Neuron (in vitro differentiated cells): Measurements from ENCODE around the gene PLEKHB1.

Experiments
- H2AFZ ChIP-seq: one replicate; pipeline ENCODE4 v1.6.1; 2013; ENCODE audit warnings: low read depth, mild to moderate bottlenecking, inconsistent platforms, low read length, moderate library complexity
- H3K27me3 ChIP-seq: one replicate; pipeline ENCODE4 v1.6.1; 2013; ENCODE audit warnings: low read length; ENCODE audit not compliant: insufficient read depth
- H3K36me3 ChIP-seq: one replicate; pipeline ENCODE4 v1.6.1; 2013; ENCODE audit warnings: low read length; ENCODE audit not compliant: insufficient read depth
- H3K4me1 ChIP-seq: one replicate; pipeline ENCODE4 v1.6.1; 2013; ENCODE audit warnings: low read length; ENCODE audit not compliant: insufficient read depth
- H3K4me3 ChIP-seq: 2 replicates; pipeline ENCODE4 v1.5.1; 2013; ENCODE audit warnings: mild to moderate bottlenecking, low read length, moderate library complexity
- H3K9me3 ChIP-seq: one replicate; pipeline ENCODE4 v1.6.1; 2013; ENCODE audit warnings: low read length

The PLEKHB1 gene

GRCh38 chr11:73652046-73652730 lies 5.8 kb downstream of the PLEKHB1 start:
- Histone ChIP-seq H3K4me1 (peaks cover 47% of the 10 kb centered on the region), H3K36me3 (no peaks in the 10 kb centered on the region), H3K9me3 (no peaks in the 10 kb centered on the region), H3K27me3 (no peaks in the 10 kb centered on the region), H2AFZ (no peak overlapping the region), H3K4me3 (no peak overlapping the region)

GRCh38 chr11:73652856-73653559 lies 6.6 kb downstream of the PLEKHB1 start:
- H3K4me3 ChIP-seq: no peak overlapping the region
- H3K4me1 ChIP-seq: peaks cover 41% of the 10 kb centered on the region
- no peaks in the 10 kb centered on the region for H3K27me3 ChIP-seq

GRCh38 chr11:73653996-73654395 lies 7.6 kb downstream of the PLEKHB1 start:
- Histone ChIP-seq H2AFZ (no peak overlapping the region), H3K9me3 (no peaks in the 10 kb centered on the region), H3K4me3 (no peak overlapping the region), H3K36me3 (no peaks in the 10 kb centered on the region), H3K4me1 (peaks cover 31% of the 10 kb centered on the region), H3K27me3 (no peaks in the 10 kb centered on the region)

More at GRCh38 chr11:73652856-73653559, 6.6 kb downstream of the PLEKHB1 start:
- no peaks in the 10 kb centered on the region for H3K9me3 ChIP-seq
- no peak overlapping the region for H2AFZ ChIP-seq
- no peaks in the 10 kb centered on the region for H3K36me3 ChIP-seq

- H2AFZ ChIP-seq: no peak overlapping the region
- H3K9me3 ChIP-seq: no peaks in the 10 kb centered on the region
- no peaks in the 10 kb centered on the region for H3K36me3 ChIP-seq
- H3K27me3 ChIP-seq: no peaks in the 10 kb centered on the region
- peaks cover 25% of the 10 kb centered on the region for H3K4me1 ChIP-seq
- H3K4me3 ChIP-seq: no peak overlapping the region
These were observed 8.2 kb downstream of the PLEKHB1 start for GRCh38 chr11:73654482-73655021.

- H3K9me3 ChIP-seq: no peaks in the 10 kb centered on the region
- no peak overlapping the region for H3K4me3 ChIP-seq
- no peaks in the 10 kb centered on the region for H3K36me3 ChIP-seq
- no peak overlapping the region for H2AFZ ChIP-seq
- H3K27me3 ChIP-seq: no peaks in the 10 kb centered on the region
- H3K4me1 ChIP-seq: peaks cover 25% of the 10 kb centered on the region
These were observed 9.3 kb downstream of the PLEKHB1 start for GRCh38 chr11:73655686-73656085.

- Histone ChIP-seq H3K4me3 (no peak overlapping the region), H3K9me3 (no peaks in the 10 kb centered on the region), H3K27me3 (no peaks in the 10 kb centered on the region), H3K4me1 (peaks cover 17% of the 10 kb centered on the region), H2AFZ (no peak overlapping the region), H3K36me3 (no peaks in the 10 kb centered on the region)
These were observed 10.6 kb downstream of the PLEKHB1 start for GRCh38 chr11:73656985-73657384.

GRCh38 chr11:73659961-73660360 lies 13.6 kb downstream of the PLEKHB1 start:
- Histone ChIP-seq H3K9me3 (no peaks in the 10 kb centered on the region), H2AFZ (no peak overlapping the region), H3K4me3 (no peak overlapping the region), H3K4me1 (peaks cover under 1% of the 10 kb centered on the region), H3K27me3 (no peaks in the 10 kb centered on the region), H3K36me3 (no peaks in the 10 kb centered on the region)

GRCh38 chr11:73660497-73661034 lies 14.2 kb downstream of the PLEKHB1 start:
- no peaks in the 10 kb centered on the region for H3K4me1 ChIP-seq
- H3K36me3 ChIP-seq: no peaks in the 10 kb centered on the region
- H3K9me3 ChIP-seq: no peaks in the 10 kb centered on the region
- H3K27me3 ChIP-seq: no peaks in the 10 kb centered on the region
- no peak overlapping the region for H2AFZ ChIP-seq
- H3K4me3 ChIP-seq: no peak overlapping the region

- Histone ChIP-seq H3K27me3 (no peaks in the 10 kb centered on the region), H3K4me3 (no peak overlapping the region), H3K4me1 (no peaks in the 10 kb centered on the region)
These were observed 14.8 kb downstream of the PLEKHB1 start for GRCh38 chr11:73661035-73661628.

GRCh38 chr11:73662445-73663157 lies 16.2 kb downstream of the PLEKHB1 start:
- no peak overlapping the region for H3K4me3 ChIP-seq
- no peaks in the 10 kb centered on the region for H3K4me1 ChIP-seq
- H3K27me3 ChIP-seq: no peaks in the 10 kb centered on the region
- H2AFZ ChIP-seq: no peak overlapping the region
- H3K9me3 ChIP-seq: no peaks in the 10 kb centered on the region
- H3K36me3 ChIP-seq: no peaks in the 10 kb centered on the region

More at GRCh38 chr11:73661035-73661628, 14.8 kb downstream of the PLEKHB1 start:
- no peaks in the 10 kb centered on the region for H3K9me3 ChIP-seq
- no peaks in the 10 kb centered on the region for H3K36me3 ChIP-seq
- no peak overlapping the region for H2AFZ ChIP-seq

- no peaks in the 10 kb centered on the region for H3K4me1 ChIP-seq
- H3K9me3 ChIP-seq: no peaks in the 10 kb centered on the region
- H3K36me3 ChIP-seq: no peaks in the 10 kb centered on the region
- H2AFZ ChIP-seq: no peak overlapping the region
- no peaks in the 10 kb centered on the region for H3K27me3 ChIP-seq
- no peak overlapping the region for H3K4me3 ChIP-seq
These were observed 17.5 kb downstream of the PLEKHB1 start for GRCh38 chr11:73663604-73664495.

- no peak overlapping the region for H3K4me3 ChIP-seq
- H3K36me3 ChIP-seq: no peaks in the 10 kb centered on the region
- no peaks in the 10 kb centered on the region for H3K9me3 ChIP-seq
- no peak overlapping the region for H2AFZ ChIP-seq
- no peaks in the 10 kb centered on the region for H3K27me3 ChIP-seq
- H3K4me1 ChIP-seq: no peaks in the 10 kb centered on the region
These were observed 18.5 kb downstream of the PLEKHB1 start for GRCh38 chr11:73664877-73665276.
